ENCODE data around the gene RBMX. TPM values are rescaled to one million over a fixed set of nuclear protein-coding genes. Genes with fewer than 3 reads are reported as not detected.

Gene RBMX
- total RNA-seq, 2 experiments from 2014 or later, result 310 to 317 TPM

DNA sequence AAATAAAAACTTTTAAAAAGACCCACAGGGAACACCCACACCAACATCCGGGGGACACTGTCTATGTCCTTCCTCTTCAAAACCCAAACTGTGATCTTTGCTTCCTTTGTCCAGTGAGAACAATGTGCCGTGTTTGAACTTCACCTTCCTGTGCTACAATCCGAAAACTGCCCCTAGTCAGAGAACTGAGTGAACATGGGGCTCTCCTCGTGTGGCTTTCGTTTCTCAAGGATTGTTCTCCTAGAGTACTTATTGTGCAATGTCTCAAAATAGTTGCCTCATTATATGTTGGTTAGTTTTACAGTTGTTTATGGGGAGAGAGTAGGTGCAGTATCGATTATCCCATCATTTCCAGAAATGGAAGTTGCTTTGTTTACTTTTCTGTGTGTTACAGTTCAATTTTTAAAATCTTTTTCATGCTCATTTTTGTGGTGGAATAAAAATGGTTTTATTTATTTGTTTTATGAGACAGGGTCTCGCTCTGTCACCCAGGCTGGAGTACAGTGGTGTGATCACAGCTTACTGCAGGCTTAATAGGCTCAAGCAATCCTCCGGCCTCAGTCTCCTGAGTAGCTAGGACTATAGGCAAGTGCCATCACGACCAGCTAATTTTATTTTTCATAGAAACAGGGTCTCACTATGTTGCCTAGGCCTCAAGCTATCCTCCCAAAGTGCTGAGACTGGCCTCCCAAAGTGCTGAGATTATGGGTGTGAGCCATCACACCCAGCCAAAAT lies 29.9 kb downstream of the RBMX start:
- H3K27me3 Mint-ChIP-seq, result no peaks in the 10 kb centered on the region
- no peaks in the 10 kb centered on the region for H3K4me1 ChIP-seq (ENCODE audit: insufficient read depth, low read length)
- no peaks in the 10 kb centered on the region for H3K9me3 ChIP-seq (ENCODE audit: control insufficient read depth in 1 of 2, insufficient read depth in 1 of 2, low read length in 2 of 2)
- H3K36me3 ChIP-seq (ENCODE audit: insufficient read depth, low read length), result peaks cover 12% of the 10 kb centered on the region
- no peak overlapping the region for H3K4me3 ChIP-seq (ENCODE audit: low read length)
- ChIA-PET POLR2A (no interaction called here), CTCF (interaction anchor here (0.6 kb wide), 1 partner anchor 83 kb away, joined by 3 read pairs; no protein-coding TSS in a partner anchor)
- peaks cover 53% of the 10 kb centered on the region for H3K36me3 Mint-ChIP-seq (ENCODE audit: low read depth)
- peaks cover 7% of the 10 kb centered on the region for H3K4me1 Mint-ChIP-seq (ENCODE audit: low read depth)
- no peaks in the 10 kb centered on the region for H3K9me3 Mint-ChIP-seq
- no peaks in the 10 kb centered on the region for H3K27me3 ChIP-seq (ENCODE audit: control insufficient read depth in 1 of 2, insufficient read depth in 2 of 2, low read length in 2 of 2)
- H3K4me3 Mint-ChIP-seq, result no peak overlapping the region
- TF ChIP-seq, protein P1, sequence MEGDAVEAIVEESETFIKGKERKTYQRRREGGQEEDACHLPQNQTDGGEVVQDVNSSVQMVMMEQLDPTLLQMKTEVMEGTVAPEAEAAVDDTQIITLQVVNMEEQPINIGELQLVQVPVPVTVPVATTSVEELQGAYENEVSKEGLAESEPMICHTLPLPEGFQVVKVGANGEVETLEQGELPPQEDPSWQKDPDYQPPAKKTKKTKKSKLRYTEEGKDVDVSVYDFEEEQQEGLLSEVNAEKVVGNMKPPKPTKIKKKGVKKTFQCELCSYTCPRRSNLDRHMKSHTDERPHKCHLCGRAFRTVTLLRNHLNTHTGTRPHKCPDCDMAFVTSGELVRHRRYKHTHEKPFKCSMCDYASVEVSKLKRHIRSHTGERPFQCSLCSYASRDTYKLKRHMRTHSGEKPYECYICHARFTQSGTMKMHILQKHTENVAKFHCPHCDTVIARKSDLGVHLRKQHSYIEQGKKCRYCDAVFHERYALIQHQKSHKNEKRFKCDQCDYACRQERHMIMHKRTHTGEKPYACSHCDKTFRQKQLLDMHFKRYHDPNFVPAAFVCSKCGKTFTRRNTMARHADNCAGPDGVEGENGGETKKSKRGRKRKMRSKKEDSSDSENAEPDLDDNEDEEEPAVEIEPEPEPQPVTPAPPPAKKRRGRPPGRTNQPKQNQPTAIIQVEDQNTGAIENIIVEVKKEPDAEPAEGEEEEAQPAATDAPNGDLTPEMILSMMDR (IDR thresholded peaks at IDR 0.05), result no peak
- DNase-seq (no peak), ATAC-seq (ENCODE audit: poor library complexity) (no peak)
- H3K27ac Mint-ChIP-seq, result no peak overlapping the region
- intact Hi-C loops (cut with DNase I, micrococcal nuclease), result no loop called here
- H3K27ac ChIP-seq (ENCODE audit: low read depth in 1 of 2, low read length in 2 of 2), result no peak overlapping the region

DNA sequence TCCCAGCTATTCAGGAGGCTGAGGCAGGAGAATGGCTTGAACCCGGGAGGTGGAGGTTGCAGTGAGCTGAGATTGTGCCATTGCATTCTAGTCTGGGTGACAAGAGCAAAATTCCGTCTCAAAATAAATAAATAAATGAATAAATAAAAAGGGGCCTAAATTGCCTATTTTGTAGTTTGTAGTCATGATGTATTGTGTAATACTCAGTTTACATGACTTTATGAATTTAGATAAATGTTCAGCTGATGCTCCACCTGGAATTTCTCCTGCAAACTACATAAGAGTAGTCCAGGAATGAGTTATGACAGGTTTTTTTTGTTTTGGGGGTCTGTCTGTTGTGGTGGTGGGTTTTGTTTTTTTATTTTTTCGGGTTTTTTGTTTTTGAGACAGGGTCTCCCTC lies 31.1 kb downstream of the RBMX start:
- ChIA-PET POLR2A (interaction anchor here (1.5 kb wide), 1 partner anchor 31 kb away, joined by 5 read pairs; the partner anchor contains the start of gene RBMX), CTCF (no interaction called here)
- peaks cover 5% of the 10 kb centered on the region for H3K4me1 Mint-ChIP-seq (ENCODE audit: low read depth)
- H3K4me3 Mint-ChIP-seq, result no peak overlapping the region
- no peak overlapping the region for H3K4me3 ChIP-seq (ENCODE audit: low read length)
- no peaks in the 10 kb centered on the region for H3K9me3 ChIP-seq (ENCODE audit: control insufficient read depth in 1 of 2, insufficient read depth in 1 of 2, low read length in 2 of 2)
- H3K27me3 ChIP-seq (ENCODE audit: control insufficient read depth in 1 of 2, insufficient read depth in 2 of 2, low read length in 2 of 2), result no peaks in the 10 kb centered on the region
- H3K36me3 ChIP-seq (ENCODE audit: insufficient read depth, low read length), result peaks cover 16% of the 10 kb centered on the region
- TF ChIP-seq, protein P1 (IDR thresholded peaks at IDR 0.05), result no peak
- DNase-seq (no peak), ATAC-seq (ENCODE audit: poor library complexity) (no peak)
- no peak overlapping the region for H3K27ac ChIP-seq (ENCODE audit: low read depth in 1 of 2, low read length in 2 of 2)
- no peaks in the 10 kb centered on the region for H3K4me1 ChIP-seq (ENCODE audit: insufficient read depth, low read length)
- H3K36me3 Mint-ChIP-seq (ENCODE audit: low read depth), result peaks cover 53% of the 10 kb centered on the region
- H3K27ac Mint-ChIP-seq, result no peak overlapping the region
- no peaks in the 10 kb centered on the region for H3K27me3 Mint-ChIP-seq
- no peaks in the 10 kb centered on the region for H3K9me3 Mint-ChIP-seq
- intact Hi-C loops (cut with DNase I, micrococcal nuclease), result no loop called here

DNA sequence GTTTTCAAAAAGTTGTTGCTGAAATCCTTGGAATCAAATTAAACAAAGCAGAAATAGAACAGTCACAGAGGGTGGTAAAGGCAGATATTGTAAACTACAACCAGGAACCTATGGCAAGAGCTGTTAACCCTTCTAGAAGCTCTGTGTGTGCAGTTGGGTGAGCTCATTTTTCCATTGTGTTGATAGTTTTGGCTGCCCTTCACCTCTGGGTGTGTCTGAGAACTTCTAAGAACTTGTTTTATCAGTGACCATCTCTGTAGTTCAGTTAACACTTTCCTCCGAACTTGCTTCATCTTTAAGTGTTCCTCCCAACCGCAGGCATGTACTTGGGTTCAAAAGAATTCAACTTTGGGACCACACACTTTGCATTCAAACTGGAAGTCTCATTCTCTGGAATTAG lies 32.7 kb downstream of the RBMX start:
- DNase-seq, result no peak
- Mint-ChIP-seq H3K27me3 (no peaks in the 10 kb centered on the region), H3K36me3 (ENCODE audit: low read depth) (peaks cover 41% of the 10 kb centered on the region), H3K27ac (no peak overlapping the region), H3K4me1 (ENCODE audit: low read depth) (no peaks in the 10 kb centered on the region), H3K4me3 (no peak overlapping the region), H3K9me3 (no peaks in the 10 kb centered on the region)
- no peaks in the 10 kb centered on the region for H3K4me1 ChIP-seq (ENCODE audit: insufficient read depth, low read length)
- TF ChIP-seq, protein P1 (IDR thresholded peaks at IDR 0.05), result no peak
- ATAC-seq (ENCODE audit: poor library complexity), result no peak
- intact Hi-C loops (cut with DNase I, micrococcal nuclease), result no loop called here
- H3K9me3 ChIP-seq (ENCODE audit: control insufficient read depth in 1 of 2, insufficient read depth in 1 of 2, low read length in 2 of 2), result no peaks in the 10 kb centered on the region
- H3K27ac ChIP-seq (ENCODE audit: low read depth in 1 of 2, low read length in 2 of 2), result no peak overlapping the region
- H3K27me3 ChIP-seq (ENCODE audit: control insufficient read depth in 1 of 2, insufficient read depth in 2 of 2, low read length in 2 of 2), result no peaks in the 10 kb centered on the region
- POLR2A ChIA-PET, result interaction anchor here (1.2 kb wide), 1 partner anchor 33 kb away, joined by 4 read pairs; the partner anchor contains the start of gene RBMX
- H3K36me3 ChIP-seq (ENCODE audit: insufficient read depth, low read length), result peaks cover 16% of the 10 kb centered on the region
- H3K4me3 ChIP-seq (ENCODE audit: low read length), result no peak overlapping the region
- CTCF ChIA-PET, result no interaction called here

Data from CD4-positive, alpha-beta T cell (primary cell).